Measurements from ENCODE around the gene C2CD4D.

DNA sequence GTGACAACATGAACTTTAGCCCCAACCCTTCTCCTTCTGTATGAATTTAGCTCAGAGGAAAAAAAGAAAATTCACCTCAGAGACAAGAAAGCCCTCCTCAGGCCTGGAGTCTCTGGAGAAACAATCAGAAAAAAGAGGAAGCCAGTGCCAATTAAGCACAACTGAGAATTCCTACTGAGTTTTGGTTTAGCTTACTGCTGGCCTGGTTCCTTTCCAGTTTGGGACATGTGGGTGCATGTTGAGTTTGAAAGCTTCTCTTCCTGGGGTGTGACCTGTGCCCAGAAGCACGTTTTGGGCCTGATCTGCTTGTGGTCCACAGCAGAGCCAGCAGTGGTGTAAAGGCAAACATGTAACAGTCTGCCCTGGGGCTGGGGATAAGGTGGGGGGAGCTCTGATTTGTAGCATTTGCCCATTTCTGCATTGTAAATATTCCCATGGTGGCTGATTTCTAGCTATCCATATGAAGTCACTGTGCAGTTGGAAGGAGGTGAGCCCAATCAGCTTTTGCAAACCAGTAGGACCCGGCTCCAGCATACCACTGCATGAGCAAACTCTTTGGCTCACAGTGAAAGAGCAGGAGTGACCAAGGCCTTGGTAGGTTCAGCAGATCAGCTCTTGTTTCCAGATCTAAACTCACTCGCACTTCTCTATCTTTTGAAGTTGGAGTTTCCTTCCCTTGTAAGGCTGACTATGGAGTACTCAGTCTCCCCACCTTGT lies 18.6 kb upstream of the C2CD4D start:
- TF ChIP-seq, protein P1, sequence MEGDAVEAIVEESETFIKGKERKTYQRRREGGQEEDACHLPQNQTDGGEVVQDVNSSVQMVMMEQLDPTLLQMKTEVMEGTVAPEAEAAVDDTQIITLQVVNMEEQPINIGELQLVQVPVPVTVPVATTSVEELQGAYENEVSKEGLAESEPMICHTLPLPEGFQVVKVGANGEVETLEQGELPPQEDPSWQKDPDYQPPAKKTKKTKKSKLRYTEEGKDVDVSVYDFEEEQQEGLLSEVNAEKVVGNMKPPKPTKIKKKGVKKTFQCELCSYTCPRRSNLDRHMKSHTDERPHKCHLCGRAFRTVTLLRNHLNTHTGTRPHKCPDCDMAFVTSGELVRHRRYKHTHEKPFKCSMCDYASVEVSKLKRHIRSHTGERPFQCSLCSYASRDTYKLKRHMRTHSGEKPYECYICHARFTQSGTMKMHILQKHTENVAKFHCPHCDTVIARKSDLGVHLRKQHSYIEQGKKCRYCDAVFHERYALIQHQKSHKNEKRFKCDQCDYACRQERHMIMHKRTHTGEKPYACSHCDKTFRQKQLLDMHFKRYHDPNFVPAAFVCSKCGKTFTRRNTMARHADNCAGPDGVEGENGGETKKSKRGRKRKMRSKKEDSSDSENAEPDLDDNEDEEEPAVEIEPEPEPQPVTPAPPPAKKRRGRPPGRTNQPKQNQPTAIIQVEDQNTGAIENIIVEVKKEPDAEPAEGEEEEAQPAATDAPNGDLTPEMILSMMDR (IDR thresholded peaks at IDR 0.05 in 8 of 11, conservative IDR thresholded peaks at IDR 0.05 in 3 of 11) = no peak
- TF ChIP-seq POLR2A (IDR thresholded peaks at IDR 0.05) (no peak), POLR2AphosphoS5 (IDR thresholded peaks at IDR 0.05) (no peak)

All from spleen (tissue), 7 donors.